Adipocyte (in vitro differentiated cells): ENCODE data around the gene DOCK3.

Source experiments
- DNase-seq: peaks from one replicate; pipeline ENCODE4 v3.0.0-alpha.2; 2015; ENCODE audit warnings: low read depth
- H3K27me3 ChIP-seq: replicated peaks from 2 replicates; pipeline ENCODE4 v1.7.0; 2013; ENCODE audit warnings: mild to moderate bottlenecking, low read length, moderate library complexity; ENCODE audit not compliant: control insufficient read depth, insufficient read depth
- H3K36me3 ChIP-seq: 2 replicates; pipeline ENCODE4 v1.7.0; 2013; ENCODE audit warnings: low read length, mild to moderate bottlenecking, moderate library complexity; ENCODE audit not compliant: control insufficient read depth, insufficient read depth, severe bottlenecking
- H3K4me1 ChIP-seq: 2 replicates; pipeline ENCODE4 v1.7.0; 2013; ENCODE audit warnings: mild to moderate bottlenecking, low read length, moderate library complexity; ENCODE audit not compliant: control insufficient read depth, insufficient read depth
- H3K4me3 ChIP-seq: 2 replicates; pipeline ENCODE4 v1.7.0; 2013; ENCODE audit warnings: mild to moderate bottlenecking, low read length, moderate library complexity
- H3K9ac ChIP-seq: 2 replicates; pipeline ENCODE4 v1.7.0; 2013; ENCODE audit warnings: mild to moderate bottlenecking, low read length, moderate library complexity
- H3K9me3 ChIP-seq: 2 replicates; pipeline ENCODE4 v1.7.0; 2013; ENCODE audit warnings: mild to moderate bottlenecking, low read length, moderate library complexity; ENCODE audit not compliant: control insufficient read depth

DOCK3 gene

DNA sequence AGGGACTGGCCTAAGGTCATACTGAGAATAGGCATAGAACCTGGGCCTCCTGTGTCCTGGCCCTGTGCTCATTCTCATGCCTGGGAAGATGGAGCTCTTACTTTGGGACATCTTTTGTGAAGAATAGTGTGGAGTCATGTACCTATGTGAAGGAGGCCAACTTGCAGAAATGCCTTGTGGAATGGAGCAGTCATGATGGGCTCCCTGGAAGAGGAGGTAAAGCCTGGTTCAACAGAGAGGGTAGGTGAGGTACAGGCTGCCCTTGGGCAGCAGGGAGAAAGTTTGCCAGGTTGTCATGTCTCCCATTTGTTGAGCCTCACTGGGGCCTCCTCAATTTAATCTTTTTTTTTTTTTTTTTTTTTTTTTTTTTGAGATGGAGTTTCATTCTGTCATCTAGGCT is 39.7 kb upstream of the DOCK3 start:
- no peak for DNase-seq
- no peak overlapping the region for H3K9ac ChIP-seq
- no peaks in the 10 kb centered on the region for H3K27me3 ChIP-seq
- H3K4me1 ChIP-seq = peaks cover 25% of the 10 kb centered on the region
- no peaks in the 10 kb centered on the region for H3K9me3 ChIP-seq
- H3K4me3 ChIP-seq = no peak overlapping the region
- H3K36me3 ChIP-seq = no peaks in the 10 kb centered on the region

- Histone ChIP-seq H3K9ac (no peak overlapping the region), H3K9me3 (no peaks in the 10 kb centered on the region), H3K4me3 (no peak overlapping the region), H3K36me3 (peaks cover 7% of the 10 kb centered on the region), H3K27me3 (no peaks in the 10 kb centered on the region), H3K4me1 (peaks cover 23% of the 10 kb centered on the region)
- DNase-seq = no peak
Measured at GRCh38 chr3:50637011-50637410, 37.7 kb upstream of the DOCK3 start.

- Histone ChIP-seq H3K4me1 (peaks cover 15% of the 10 kb centered on the region), H3K4me3 (no peak overlapping the region), H3K9me3 (no peaks in the 10 kb centered on the region), H3K36me3 (peaks cover 13% of the 10 kb centered on the region), H3K9ac (no peak overlapping the region), H3K27me3 (no peaks in the 10 kb centered on the region)
- DNase-seq = no peak
Measured at GRCh38 chr3:50637945-50638344, 36.8 kb upstream of the DOCK3 start.

GRCh38 chr3:50639055-50639494 is 35.7 kb upstream of the DOCK3 start:
- H3K9ac ChIP-seq = peak overlapping the region; percentile 41
- no peaks in the 10 kb centered on the region for H3K9me3 ChIP-seq
- H3K27me3 ChIP-seq = no peaks in the 10 kb centered on the region
- H3K4me1 ChIP-seq = peaks cover 15% of the 10 kb centered on the region
- peaks cover 23% of the 10 kb centered on the region for H3K36me3 ChIP-seq
- DNase-seq = peak; percentile 53
- no peak overlapping the region for H3K4me3 ChIP-seq

- no peaks in the 10 kb centered on the region for H3K27me3 ChIP-seq
- H3K4me3 ChIP-seq = no peak overlapping the region
- H3K4me1 ChIP-seq = peaks cover 15% of the 10 kb centered on the region
- H3K9me3 ChIP-seq = no peaks in the 10 kb centered on the region
- DNase-seq = no peak
- peaks cover 40% of the 10 kb centered on the region for H3K36me3 ChIP-seq
- no peak overlapping the region for H3K9ac ChIP-seq
Measured at GRCh38 chr3:50642382-50642781, 32.3 kb upstream of the DOCK3 start.

DNA sequence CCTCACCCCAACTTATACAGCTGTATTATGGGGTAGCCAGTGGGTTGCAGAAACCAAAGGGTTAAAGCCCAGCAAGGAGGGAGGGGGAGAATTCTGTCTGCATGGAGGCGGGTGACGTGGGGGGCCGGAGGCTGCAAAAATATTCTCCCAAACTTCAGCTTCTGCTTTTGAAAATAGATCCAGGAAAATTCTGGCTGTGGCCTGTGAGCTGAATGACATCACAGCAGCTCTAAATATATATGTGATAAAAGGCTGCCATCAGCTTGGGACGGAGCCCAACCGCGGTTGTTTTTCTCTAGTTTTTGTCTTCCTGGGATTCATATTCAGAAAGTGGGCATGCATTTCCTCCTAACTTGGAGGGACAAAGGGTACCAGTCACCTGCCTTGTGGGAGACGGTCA is 30.2 kb upstream of the DOCK3 start:
- Histone ChIP-seq H3K9me3 (no peaks in the 10 kb centered on the region), H3K27me3 (no peaks in the 10 kb centered on the region), H3K4me3 (no peak overlapping the region), H3K4me1 (no peaks in the 10 kb centered on the region), H3K9ac (no peak overlapping the region), H3K36me3 (peaks cover 54% of the 10 kb centered on the region)
- DNase-seq = no peak

GRCh38 chr3:50645378-50645777 is 29.3 kb upstream of the DOCK3 start:
- DNase-seq = no peak
- Histone ChIP-seq H3K36me3 (peaks cover 54% of the 10 kb centered on the region), H3K4me1 (no peaks in the 10 kb centered on the region), H3K4me3 (no peak overlapping the region), H3K9me3 (no peaks in the 10 kb centered on the region), H3K27me3 (no peaks in the 10 kb centered on the region), H3K9ac (no peak overlapping the region)

GRCh38 chr3:50648313-50648712 is 26.4 kb upstream of the DOCK3 start:
- Histone ChIP-seq H3K4me1 (no peaks in the 10 kb centered on the region), H3K4me3 (no peak overlapping the region), H3K9ac (no peak overlapping the region), H3K27me3 (no peaks in the 10 kb centered on the region), H3K9me3 (no peaks in the 10 kb centered on the region), H3K36me3 (peaks cover 38% of the 10 kb centered on the region)
- DNase-seq = no peak

GRCh38 chr3:50648944-50649343 is 25.8 kb upstream of the DOCK3 start:
- H3K27me3 ChIP-seq = no peaks in the 10 kb centered on the region
- no peak for DNase-seq
- H3K36me3 ChIP-seq = peaks cover 32% of the 10 kb centered on the region
- H3K9ac ChIP-seq = no peak overlapping the region
- no peak overlapping the region for H3K4me3 ChIP-seq
- H3K9me3 ChIP-seq = no peaks in the 10 kb centered on the region
- no peaks in the 10 kb centered on the region for H3K4me1 ChIP-seq

GRCh38 chr3:50649451-50649931 is 25.2 kb upstream of the DOCK3 start:
- H3K4me3 ChIP-seq = no peak overlapping the region
- no peaks in the 10 kb centered on the region for H3K9me3 ChIP-seq
- H3K36me3 ChIP-seq = peaks cover 29% of the 10 kb centered on the region
- no peak for DNase-seq
- no peaks in the 10 kb centered on the region for H3K27me3 ChIP-seq
- no peaks in the 10 kb centered on the region for H3K4me1 ChIP-seq
- no peak overlapping the region for H3K9ac ChIP-seq

DNA sequence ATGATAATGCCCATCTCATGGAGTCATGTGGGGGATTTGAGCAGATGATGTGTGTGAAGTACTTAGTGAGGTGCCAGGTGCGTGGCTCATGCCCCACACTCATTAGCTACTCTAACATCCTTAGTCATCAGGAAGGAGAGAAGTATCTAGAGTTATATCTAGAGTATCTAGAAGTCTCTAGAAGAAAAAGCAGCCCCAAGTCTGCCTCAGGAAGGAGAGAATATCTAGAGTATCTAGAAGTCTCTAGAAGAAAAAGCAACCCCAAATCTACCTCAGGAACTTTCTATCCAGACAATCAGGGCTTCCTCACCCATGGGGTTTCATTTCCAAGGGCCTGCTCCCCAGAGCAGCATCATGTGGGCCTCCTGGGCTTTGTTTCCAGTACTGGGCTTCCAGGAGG is 24.7 kb upstream of the DOCK3 start:
- DNase-seq = no peak
- Histone ChIP-seq H3K9me3 (no peaks in the 10 kb centered on the region), H3K27me3 (no peaks in the 10 kb centered on the region), H3K9ac (no peak overlapping the region), H3K4me1 (no peaks in the 10 kb centered on the region), H3K4me3 (no peak overlapping the region), H3K36me3 (peaks cover 26% of the 10 kb centered on the region)

GRCh38 chr3:50651445-50651844 is 23.3 kb upstream of the DOCK3 start:
- H3K27me3 ChIP-seq = no peaks in the 10 kb centered on the region
- H3K9me3 ChIP-seq = no peaks in the 10 kb centered on the region
- H3K4me1 ChIP-seq = no peaks in the 10 kb centered on the region
- peaks cover 23% of the 10 kb centered on the region for H3K36me3 ChIP-seq
- DNase-seq = no peak
- H3K4me3 ChIP-seq = no peak overlapping the region
- H3K9ac ChIP-seq = no peak overlapping the region
